Loucy (cell line): ENCODE results near the gene PYCR2.

Experiments
- H2AFZ ChIP-seq: fragments of 200-600 bp; sonication (generic); 2 replicates; pipeline ENCODE4 v1.6.0; 2016; ENCODE audit warnings: antibody characterized with exemption, mild to moderate bottlenecking, low read length, moderate library complexity
- H3F3A ChIP-seq: fragments of 200-600 bp; 2 replicates; pipeline ENCODE4 v1.6.0; 2016; ENCODE audit warnings: antibody characterized with exemption, low read depth, mild to moderate bottlenecking
- H3K27me3 ChIP-seq: fragments of 200-600 bp; sonication (generic); 2 replicates; pipeline ENCODE4 v1.6.1; 2014; ENCODE audit warnings: low read length, mild to moderate bottlenecking; ENCODE audit not compliant: insufficient read depth, poor library complexity, severe bottlenecking
- H3K36me3 ChIP-seq: fragments of 200-600 bp; sonication (generic); 2 replicates; pipeline ENCODE4 v1.6.1; 2016; ENCODE audit warnings: low read length; ENCODE audit not compliant: insufficient read depth
- H3K4me1 ChIP-seq: fragments of 200-600 bp; sonication (generic); 2 replicates; pipeline ENCODE4 v1.5.1; 2014; ENCODE audit warnings: low read length, mild to moderate bottlenecking; ENCODE audit not compliant: insufficient read depth, poor library complexity, severe bottlenecking
- H3K4me2 ChIP-seq: fragments of 200-600 bp; sonication (generic); 2 replicates; pipeline ENCODE4 v1.6.0; 2014; ENCODE audit warnings: antibody characterized with exemption, low read length, low read depth, mild to moderate bottlenecking; ENCODE audit not compliant: poor library complexity, severe bottlenecking
- H3K4me3 ChIP-seq: fragments of 200-600 bp; sonication (generic); 2 replicates; pipeline ENCODE4 v1.5.1; 2014; ENCODE audit warnings: low read length, mild to moderate bottlenecking, mixed read lengths; ENCODE audit not compliant: poor library complexity, severe bottlenecking
- H3K79me2 ChIP-seq: fragments of 200-600 bp; sonication (generic); 2 replicates; pipeline ENCODE4 v1.6.1; 2014; ENCODE audit warnings: low read length; ENCODE audit not compliant: insufficient read depth
- H3K9ac ChIP-seq: fragments of 200-600 bp; sonication (generic); 2 replicates; pipeline ENCODE4 v1.6.0; 2014; ENCODE audit warnings: mild to moderate bottlenecking, low read depth, low read length, moderate library complexity; ENCODE audit not compliant: poor library complexity, severe bottlenecking
- H3K9me2 ChIP-seq: fragments of 200-600 bp; sonication (generic); replicated peaks from 2 replicates; pipeline ENCODE4 v1.6.1; 2016; ENCODE audit warnings: low read depth, low read length, mixed read lengths
- H3K9me3 ChIP-seq: fragments of 200-600 bp; sonication (generic); 2 replicates; pipeline ENCODE4 v1.6.1; 2014; ENCODE audit warnings: mild to moderate bottlenecking, antibody characterized with exemption, low read length, low read depth; ENCODE audit not compliant: insufficient read depth
- H4K20me1 ChIP-seq: fragments of 200-600 bp; sonication (generic); 2 replicates; pipeline ENCODE4 v1.6.0; 2014; ENCODE audit warnings: antibody characterized with exemption, low read length, mild to moderate bottlenecking; ENCODE audit not compliant: insufficient read depth, poor library complexity, severe bottlenecking
- CTCF ChIP-seq: fragments of 200-600 bp; sonication (generic); conservative IDR thresholded peaks from 2 replicates; pipeline ENCODE4 v1.5.1; 2014; ENCODE audit warnings: mild to moderate bottlenecking, antibody characterized with exemption, low read length
- EZH2phosphoT487 ChIP-seq: fragments of 200-600 bp; IDR thresholded peaks from 2 replicates; pipeline ENCODE4 v1.6.1; 2018; ENCODE audit warnings: antibody characterized with exemption, mild to moderate bottlenecking, moderate library complexity, borderline replicate concordance

Gene PYCR2

GRCh38 chr1:225899044-225899925 lies 24.8 kb downstream of the PYCR2 start:
- Histone ChIP-seq H3K9ac (no peak overlapping the region), H4K20me1 (no peaks in the 10 kb centered on the region), H3K4me2 (no peak overlapping the region), H3K9me2 (no peaks in the 10 kb centered on the region), H3K9me3 (no peaks in the 10 kb centered on the region), H3K4me3 (no peak overlapping the region), H3K36me3 (no peaks in the 10 kb centered on the region), H3K79me2 (no peaks in the 10 kb centered on the region), H3K27me3 (no peaks in the 10 kb centered on the region), H2AFZ (no peak overlapping the region), H3K4me1 (peaks cover 20% of the 10 kb centered on the region), H3F3A (no peaks in the 10 kb centered on the region)
- no peak for TF ChIP-seq CTCF
- TF ChIP-seq EZH2phosphoT487: no peak

GRCh38 chr1:225897595-225898514 lies 26.2 kb downstream of the PYCR2 start:
- Histone ChIP-seq H3K27me3 (no peaks in the 10 kb centered on the region), H3K36me3 (no peaks in the 10 kb centered on the region), H3K9me2 (no peaks in the 10 kb centered on the region), H3K9ac (no peak overlapping the region), H2AFZ (no peak overlapping the region), H3K9me3 (no peaks in the 10 kb centered on the region), H4K20me1 (no peaks in the 10 kb centered on the region), H3F3A (no peaks in the 10 kb centered on the region), H3K4me1 (peaks cover 20% of the 10 kb centered on the region), H3K4me2 (peak overlapping the region; percentile 60), H3K4me3 (no peak overlapping the region), H3K79me2 (no peaks in the 10 kb centered on the region)
- no peak for TF ChIP-seq EZH2phosphoT487
- no peak for TF ChIP-seq CTCF

GRCh38 chr1:225896937-225897549 lies 27.0 kb downstream of the PYCR2 start:
- TF ChIP-seq CTCF (no peak), EZH2phosphoT487 (no peak)
- H2AFZ ChIP-seq: no peak overlapping the region

More at GRCh38 chr1:225896937-225897549, 27.0 kb downstream of the PYCR2 start:
- Histone ChIP-seq H3K9ac (no peak overlapping the region), H3K79me2 (no peaks in the 10 kb centered on the region), H3K4me1 (peaks cover 20% of the 10 kb centered on the region), H3K36me3 (no peaks in the 10 kb centered on the region), H3K4me2 (peak overlapping the region; percentile 60), H3K4me3 (peak overlapping the region; percentile 20), H3K9me2 (no peaks in the 10 kb centered on the region), H4K20me1 (no peaks in the 10 kb centered on the region), H3K27me3 (no peaks in the 10 kb centered on the region), H3K9me3 (no peaks in the 10 kb centered on the region), H3F3A (no peaks in the 10 kb centered on the region)
